ENCODE results near the gene DNAJC5G.
"Not testable (repeated sequence)": the region's sequence is repeated elsewhere in the genome, so short reads cannot be mapped to it uniquely, and the experiment has no call there.

DNA sequence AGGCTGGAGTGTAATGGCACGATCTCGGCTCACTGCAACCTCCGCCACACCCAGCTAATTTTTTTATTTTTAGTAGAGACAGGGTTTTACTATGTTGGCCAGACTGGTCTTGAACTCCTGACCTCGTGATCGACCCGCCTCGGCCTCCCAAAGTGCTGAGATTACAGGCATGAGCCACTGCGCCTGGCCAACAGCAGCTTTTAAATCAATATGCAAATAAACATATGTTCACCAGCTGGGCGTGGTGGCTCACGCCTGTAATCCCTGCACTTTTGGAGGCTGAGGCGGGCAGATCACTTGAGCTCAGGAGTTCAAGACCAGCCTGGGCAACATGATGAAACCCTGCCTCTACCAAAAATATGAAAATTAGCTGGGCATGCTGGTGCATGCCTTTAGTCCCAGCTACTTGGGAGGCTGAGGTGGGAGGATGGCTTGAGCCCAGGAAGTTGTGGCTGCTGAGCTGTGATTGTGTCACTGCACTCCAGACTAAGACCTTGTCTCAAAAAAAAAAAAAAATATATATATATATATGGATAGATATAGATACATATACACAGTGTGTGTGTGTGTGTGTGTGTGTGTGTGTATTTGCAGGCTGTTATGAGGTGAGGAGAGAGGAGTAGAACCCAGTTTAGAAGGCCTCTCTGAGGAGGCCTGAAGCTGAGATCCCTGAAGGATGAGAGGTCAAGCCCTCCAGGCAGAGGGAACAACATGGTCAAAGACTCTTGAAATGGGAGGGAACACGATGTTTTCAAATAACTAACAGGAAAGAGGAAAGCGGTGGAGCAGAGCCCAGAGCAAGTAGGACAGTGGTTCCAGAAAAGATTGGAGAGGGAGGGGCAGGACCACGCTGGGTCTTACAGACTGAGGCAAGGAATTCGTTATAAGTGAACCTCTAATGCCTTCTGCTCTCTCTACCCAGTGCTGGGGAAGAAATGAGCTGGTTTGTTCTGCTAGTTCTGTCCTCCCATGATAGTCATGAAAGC, 2.4 kb upstream of the DNAJC5G start:
- TF ChIP-seq, protein P1, sequence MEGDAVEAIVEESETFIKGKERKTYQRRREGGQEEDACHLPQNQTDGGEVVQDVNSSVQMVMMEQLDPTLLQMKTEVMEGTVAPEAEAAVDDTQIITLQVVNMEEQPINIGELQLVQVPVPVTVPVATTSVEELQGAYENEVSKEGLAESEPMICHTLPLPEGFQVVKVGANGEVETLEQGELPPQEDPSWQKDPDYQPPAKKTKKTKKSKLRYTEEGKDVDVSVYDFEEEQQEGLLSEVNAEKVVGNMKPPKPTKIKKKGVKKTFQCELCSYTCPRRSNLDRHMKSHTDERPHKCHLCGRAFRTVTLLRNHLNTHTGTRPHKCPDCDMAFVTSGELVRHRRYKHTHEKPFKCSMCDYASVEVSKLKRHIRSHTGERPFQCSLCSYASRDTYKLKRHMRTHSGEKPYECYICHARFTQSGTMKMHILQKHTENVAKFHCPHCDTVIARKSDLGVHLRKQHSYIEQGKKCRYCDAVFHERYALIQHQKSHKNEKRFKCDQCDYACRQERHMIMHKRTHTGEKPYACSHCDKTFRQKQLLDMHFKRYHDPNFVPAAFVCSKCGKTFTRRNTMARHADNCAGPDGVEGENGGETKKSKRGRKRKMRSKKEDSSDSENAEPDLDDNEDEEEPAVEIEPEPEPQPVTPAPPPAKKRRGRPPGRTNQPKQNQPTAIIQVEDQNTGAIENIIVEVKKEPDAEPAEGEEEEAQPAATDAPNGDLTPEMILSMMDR (IDR thresholded peaks at IDR 0.05; ENCODE audit: low read depth, low read length): not testable (repeated sequence)
- TF ChIP-seq EZH2phosphoT487 (IDR thresholded peaks at IDR 0.05; ENCODE audit: low read depth): not testable (repeated sequence)
